Measurements from ENCODE around the gene ZMYM2.

Gene ZMYM2

DNA sequence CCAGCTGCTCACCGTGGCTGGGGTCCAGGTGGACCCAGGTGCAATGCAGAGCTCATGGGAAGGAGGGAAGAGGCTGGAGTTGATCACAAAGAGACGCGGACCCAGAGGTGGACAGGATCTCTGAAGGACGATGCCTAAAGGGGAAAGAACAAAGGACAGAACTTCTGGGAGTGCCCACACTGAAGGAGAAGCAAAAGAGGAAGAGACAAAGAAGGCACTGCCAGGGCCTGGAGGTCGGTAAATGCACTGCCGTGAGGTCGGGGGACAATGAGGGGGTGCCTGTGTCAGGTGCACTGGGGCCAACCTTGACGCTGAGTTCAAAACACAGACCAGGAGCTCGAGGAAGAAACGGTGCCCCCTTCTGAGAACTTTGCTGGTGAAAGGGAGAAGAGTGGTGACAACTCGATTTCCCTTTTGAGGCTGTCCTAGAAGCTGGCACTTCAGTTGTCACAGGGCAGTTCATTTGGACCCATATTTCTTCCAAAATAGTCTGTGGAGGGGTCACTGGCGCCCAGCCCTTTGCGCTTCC lies 146.7 kb downstream of the ZMYM2 start:
- no peak for DNase-seq (ENCODE audit: low spot score)

GRCh38 chr13:20106742-20107141 lies 148.2 kb downstream of the ZMYM2 start:
- DNase-seq (ENCODE audit: low spot score), result no peak

GRCh38 chr13:20109037-20109436 lies 150.5 kb downstream of the ZMYM2 start:
- DNase-seq (ENCODE audit: low spot score), result no peak

DNA sequence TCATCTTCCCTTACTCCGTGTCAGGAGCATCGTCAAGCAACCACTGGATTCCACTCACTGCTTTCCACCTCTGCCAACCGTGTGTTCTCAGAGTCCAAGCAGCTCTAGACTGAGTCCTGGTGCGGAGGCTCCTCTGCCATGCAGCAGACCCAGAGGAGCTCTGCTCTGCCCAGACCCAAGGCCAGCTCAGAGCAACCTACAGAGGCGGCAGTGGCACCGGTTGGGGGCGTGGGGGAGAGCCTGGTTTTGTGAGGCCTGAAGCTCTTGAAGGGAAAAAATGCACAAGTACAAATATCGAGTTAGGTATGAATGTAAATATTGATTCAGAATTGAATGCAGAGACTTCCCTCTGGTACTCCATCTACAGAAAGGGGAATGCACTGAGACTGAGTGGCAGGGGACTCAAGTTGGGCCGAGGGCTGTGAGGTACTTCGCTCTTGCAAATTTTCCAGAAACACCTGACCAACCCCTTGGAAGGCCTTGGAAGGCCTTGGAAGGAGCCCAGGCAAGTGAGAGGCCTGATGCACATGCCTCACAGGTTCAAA lies 155.6 kb downstream of the ZMYM2 start:
- DNase-seq (ENCODE audit: low spot score), result no peak

- DNase-seq (ENCODE audit: low spot score), result no peak
Measured at GRCh38 chr13:20116213-20116612, 157.7 kb downstream of the ZMYM2 start.

DNA sequence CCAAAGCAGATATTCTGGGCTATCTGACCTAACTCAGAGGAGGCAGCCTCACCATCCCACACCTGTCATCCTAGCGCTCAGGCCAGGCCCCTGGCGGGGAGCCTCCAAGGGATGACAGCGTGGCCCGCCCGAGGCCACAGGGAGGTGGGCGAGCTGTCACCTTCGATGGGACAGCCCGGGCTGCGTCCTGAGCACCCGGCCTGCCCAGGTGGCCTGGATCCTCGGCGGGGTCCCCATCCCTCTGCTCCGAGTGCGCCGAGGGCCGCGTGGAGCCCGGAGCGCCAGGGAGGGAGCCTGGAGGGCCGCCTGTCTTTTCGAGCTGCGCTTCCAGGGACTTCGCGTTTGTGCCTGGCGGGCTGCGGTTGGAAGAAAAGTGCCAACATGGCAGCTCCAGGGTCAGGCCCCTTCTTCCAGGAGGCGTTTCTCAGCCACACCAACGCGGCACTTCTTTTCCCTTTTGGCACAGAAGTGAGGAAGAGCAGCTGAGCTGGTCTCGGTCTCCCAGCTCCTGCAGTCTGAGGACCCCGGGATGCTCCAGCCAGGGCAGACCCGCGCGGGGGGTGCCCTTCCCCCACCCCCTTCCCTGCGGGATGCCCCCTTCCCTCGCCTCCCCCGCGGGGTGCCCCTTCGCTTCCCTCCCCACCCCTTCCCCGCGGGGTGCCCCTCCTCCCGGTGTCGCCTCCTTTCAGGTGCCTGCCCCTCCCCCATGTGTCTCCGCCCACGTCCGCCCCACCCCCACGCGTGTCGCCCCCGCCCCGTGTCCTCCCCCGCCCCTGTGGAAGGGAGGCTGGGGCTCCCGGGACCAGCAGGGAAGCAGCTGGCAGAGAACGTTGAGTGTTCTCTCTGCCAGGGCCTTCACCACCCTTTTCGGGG lies 160.0 kb downstream of the ZMYM2 start:
- DNase-seq (ENCODE audit: low spot score), result peak; percentile 44

DNA sequence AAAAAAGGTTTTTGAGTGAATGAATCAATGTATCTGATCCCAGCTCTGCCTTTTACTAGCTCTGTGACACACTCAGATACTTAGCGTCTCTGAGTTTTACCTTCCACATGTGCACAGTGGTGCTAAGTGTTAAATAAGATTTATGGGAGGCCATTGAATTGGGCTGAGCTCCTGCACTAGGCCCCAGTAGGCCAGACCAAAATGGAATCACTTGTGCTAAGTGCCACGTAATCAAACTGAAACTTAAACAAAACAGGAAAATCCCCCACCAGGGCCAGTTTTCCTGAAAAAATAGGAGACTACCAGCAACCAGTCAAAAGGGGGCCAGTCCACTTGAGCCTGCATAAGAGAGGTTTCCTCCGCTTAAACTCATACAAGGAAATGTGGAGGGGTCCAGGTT lies 161.4 kb downstream of the ZMYM2 start:
- DNase-seq (ENCODE audit: low spot score), result no peak

DNA sequence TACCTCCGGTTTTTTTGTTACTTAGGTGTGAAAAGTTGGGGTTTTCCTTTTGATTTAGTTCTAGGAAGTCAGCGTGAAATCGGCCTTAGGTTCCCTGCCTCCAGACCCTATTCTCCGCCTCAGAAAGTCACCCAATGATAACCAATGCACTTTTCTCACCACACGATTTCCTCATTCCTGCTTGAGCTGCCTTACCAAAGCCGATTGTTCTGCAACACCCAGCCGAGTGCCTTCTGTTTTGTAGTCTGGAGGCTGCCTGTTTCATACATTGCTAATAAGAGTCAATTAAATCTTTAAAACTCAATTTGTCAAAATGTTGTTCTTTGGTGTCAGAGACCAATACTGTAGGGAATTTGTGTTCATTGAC lies 162.6 kb downstream of the ZMYM2 start:
- DNase-seq (ENCODE audit: low spot score), result no peak

DNA sequence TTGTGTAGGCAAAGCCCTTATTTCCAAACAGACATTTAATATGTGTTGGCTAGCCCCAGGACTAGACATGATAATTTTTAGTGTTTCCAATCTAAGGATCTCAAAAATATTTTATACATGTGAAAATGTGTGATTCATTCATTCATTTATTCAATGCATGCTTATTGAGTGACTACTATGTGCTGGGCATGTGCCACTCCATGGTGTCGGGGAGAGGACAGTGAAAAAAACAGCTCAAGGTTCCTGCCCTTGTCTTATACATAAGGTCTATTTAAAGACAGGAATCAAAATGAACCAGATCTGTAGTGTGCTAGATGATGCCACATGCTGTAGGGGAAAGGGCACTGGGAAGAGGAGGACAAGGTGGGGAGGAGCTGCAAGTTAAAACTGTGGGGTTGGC lies 165.8 kb downstream of the ZMYM2 start:
- no peak for DNase-seq (ENCODE audit: low spot score)

DNA sequence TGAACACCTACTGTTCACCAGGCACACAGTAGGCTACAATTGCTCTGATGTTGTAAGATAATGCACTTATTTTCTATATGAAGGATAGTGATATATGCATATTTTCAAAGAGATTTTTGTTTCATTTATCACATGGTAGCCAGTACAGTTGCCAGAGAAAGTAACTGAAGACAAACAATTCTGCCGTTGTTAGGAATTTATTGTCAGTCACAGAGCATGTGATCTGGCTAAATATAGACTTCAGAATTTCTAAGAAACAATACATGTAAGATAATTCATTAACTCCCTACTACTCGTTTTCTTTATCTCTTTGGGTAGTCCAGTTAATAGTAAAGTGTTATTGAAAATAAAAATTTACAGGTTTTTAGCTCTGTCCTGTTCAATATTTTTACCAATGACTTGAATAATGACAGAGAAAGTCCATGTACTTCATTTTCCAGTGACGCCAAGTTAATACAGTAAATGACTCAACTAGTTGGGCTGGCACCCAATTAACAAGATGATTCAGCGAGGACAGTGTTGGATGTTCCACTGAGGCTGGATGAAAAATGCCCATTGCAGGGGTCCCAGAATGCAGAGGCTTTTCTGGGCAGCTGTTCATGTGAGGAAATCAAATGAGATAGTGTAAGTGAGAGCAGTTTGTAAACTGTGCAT lies 166.7 kb downstream of the ZMYM2 start:
- no peak for DNase-seq (ENCODE audit: low spot score)

DNA sequence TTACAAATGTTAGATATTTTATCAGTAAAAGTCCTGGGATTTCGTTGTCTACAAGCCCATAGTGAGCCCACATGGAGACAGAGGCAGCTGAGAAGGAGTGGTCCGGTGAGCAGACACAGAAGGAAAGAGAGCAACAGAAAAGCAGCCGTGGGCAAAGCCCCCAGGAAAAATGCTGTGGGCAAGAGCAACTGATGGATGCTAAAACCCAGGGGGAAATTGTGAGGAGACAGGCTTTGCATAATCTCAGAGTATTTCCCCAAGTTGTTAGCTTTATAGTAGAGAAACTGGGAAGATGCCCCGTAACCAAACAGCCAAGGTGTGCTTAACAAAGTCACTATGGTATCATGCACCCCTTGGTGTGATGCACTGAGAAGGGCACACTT lies 167.2 kb downstream of the ZMYM2 start:
- DNase-seq (ENCODE audit: low spot score), result no peak

- no peak for DNase-seq (ENCODE audit: low spot score)
Measured at GRCh38 chr13:20126541-20127261, 168.2 kb downstream of the ZMYM2 start.

DNA sequence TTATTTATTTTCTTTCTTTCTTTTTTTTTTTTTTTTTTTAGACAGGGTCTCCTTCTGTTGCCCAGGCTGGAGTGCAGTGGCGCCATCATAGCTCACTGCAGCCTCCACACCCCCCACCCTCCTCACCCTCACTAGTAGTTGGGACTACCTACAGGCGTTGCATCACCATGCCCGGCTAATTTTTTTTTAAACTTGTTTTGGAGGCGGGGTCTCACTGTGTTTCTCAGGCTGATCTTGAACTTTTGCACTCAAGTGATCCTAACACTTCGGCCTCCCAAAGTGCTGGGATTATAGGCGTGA lies 168.7 kb downstream of the ZMYM2 start:
- DNase-seq (ENCODE audit: low spot score), result no peak

DNA sequence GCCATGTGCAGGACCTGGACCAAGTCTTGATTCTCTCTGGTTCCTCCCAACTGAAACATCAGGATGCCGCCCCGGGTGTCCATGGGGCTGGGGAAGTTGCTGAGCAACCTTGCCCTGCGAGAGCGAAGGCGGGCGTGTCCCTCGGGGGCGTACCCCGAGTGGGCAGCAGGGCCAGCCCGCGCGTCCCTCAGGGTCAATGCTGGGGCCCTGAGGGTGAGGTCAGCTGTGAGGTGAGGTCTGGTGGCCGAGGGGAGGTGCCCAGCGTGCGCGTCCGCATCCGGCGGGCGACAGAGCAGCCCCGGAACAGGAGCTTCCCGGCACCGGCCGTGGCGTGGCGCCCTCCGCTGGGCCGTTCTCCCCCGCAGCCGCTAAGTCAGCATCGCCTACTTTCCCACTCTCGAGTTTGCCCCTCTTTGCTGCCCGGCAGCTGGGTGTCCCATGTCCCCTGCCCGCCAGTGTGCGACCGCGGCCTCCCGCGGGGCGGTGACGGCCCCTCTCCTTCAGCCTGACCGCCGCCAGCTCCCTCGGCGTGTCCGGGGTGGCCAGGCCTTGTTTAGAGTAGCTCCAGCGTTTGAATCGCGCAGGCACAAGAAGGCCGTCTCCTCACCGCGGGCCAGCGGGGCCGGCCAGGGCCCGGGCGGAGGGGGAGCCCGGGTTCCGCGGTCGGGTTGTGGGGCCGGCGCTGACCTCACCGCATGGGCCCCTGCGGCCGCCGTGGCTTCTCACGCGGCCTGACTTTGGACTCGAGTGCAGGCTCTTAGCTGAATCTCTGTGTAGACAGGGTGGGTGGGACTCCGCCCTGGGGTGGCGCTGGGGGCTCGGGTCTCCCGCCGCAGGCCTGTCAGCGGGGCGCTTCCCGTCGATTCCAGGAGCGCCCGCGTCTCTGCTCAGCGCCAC lies 169.3 kb downstream of the ZMYM2 start:
- DNase-seq (ENCODE audit: low spot score), result peak; percentile 13

DNA sequence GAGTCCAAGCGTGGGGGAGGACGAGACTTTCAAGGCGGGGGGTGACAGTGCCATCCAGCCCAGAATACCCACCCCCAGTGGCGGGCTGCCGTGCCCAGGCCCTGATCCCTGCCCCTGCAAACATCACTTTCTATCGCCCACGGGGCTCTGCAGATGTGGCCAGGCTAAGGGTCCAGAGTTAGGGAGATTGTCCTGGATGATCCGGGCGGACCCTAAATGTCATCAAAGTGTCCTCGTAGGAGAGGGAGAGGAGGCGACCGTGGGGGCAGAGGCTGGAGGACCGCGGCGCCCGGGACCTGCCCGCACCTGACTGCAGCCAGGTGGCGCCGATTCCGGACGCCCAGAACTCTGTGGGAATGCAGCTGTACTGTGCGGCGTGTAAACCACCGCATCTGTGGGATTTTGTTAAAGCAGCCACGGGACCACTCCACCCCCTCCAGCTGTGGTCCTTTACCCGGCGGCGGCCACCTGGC lies 170.0 kb downstream of the ZMYM2 start:
- DNase-seq (ENCODE audit: low spot score), result no peak

DNA sequence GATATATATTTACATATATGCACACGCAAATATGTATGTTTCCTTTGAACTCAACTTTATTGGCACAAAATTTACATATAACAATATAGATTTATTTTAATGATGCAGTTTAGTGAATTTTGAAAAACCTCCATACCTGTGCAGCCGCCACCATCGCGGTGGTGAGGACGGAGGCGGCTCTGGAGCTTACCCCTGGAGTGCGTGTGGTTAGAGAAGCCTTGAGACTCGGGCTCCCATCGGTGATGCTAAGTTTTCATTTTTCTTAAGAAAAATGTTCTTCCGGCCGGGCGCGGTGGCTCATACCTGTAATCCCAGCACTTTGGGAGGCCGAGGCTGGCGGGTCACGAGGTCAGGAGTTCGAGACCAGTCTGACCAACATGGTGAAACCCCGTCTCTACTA lies 170.5 kb downstream of the ZMYM2 start:
- DNase-seq (ENCODE audit: low spot score), result no peak

DNA sequence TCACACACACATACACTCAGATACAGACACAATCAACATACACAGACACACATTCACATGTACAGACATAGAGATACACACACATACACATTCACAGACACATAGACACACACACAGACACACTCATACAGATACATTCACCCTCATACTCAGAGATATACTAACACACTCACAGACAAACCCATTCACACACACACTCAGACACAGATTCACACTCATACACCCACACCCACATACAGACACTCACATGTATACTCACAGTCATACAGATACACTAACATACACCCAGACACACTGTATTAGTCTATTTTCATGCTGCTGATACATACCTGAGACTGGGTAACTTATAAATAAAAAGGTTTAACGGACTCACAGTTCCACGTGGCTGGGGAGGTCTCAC lies 171.5 kb downstream of the ZMYM2 start:
- no peak for DNase-seq (ENCODE audit: low spot score)

- DNase-seq (ENCODE audit: low spot score), result no peak
Measured at GRCh38 chr13:20130652-20131051, 172.1 kb downstream of the ZMYM2 start.

DNA sequence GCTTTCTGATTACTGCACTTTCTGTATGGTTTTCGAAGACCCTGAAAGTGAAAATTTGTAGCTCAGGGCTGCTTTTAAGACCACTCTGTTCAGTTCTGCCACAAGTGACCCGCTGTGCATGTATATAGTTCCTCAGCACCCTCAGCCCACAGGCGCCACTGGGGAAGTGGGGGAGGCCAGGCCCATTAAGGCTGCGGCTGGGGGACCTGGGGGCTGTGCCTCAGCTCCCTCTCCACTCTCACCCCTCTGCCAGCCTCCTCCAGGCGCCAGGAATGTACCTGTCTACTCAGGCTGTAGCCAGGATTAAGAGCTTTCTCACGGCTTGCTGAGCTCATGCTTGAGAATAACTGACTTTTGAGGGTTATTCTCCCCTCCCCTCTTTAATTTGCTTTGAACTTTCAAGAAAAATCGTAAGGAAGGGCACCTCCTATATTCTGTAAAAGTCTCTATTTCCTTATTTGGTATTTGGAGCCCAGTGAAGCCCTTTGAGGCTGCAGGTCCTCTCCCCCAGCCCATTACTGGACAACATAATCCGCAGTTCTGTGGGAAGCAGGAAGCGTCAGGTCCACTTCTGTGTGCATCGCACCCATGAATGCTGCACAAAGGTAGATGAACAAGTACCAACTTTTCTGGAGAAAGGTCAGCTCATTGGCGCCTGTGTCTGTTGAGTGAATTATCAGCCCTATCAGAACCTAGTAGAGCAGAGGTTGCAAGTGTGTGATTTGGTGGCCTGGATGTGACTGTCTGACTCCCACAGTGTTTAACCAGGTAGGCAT lies 172.7 kb downstream of the ZMYM2 start:
- DNase-seq (ENCODE audit: low spot score), result no peak

DNA sequence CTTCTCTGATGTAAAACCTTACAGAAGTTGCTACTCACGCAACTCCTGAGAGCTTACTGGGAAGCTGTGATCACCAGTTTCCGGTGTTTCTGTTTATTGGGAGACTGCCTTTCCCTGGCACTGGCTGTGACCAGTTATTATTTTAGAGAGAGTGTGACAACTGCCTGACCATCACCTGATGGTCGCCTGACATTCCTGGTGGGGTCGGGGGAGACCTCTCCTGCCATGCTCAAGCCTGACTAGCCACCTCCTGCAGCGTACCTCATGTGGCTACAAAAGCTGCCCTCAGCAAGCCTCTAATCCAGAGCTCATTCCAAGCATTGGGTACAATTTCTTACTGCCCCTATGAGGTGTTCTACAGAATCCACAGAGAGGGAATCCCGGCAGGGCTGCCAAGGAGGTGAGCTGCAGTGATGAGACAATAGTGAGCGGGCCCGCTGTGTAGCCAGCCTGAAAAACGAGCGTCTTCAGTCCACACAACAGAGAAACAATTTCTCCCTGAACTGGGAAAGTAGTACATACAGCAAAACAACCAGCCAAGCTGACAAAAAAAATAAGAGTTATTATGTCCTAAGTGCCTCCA lies 173.6 kb downstream of the ZMYM2 start:
- no peak for DNase-seq (ENCODE audit: low spot score)

Data from CD4-positive, alpha-beta T cell treated with Interleukin-15 for 4 hours (primary cell).